ENCODE measurements around the gene HS3ST5. TPM values are rescaled to one million over a fixed set of nuclear protein-coding genes. Genes with fewer than 3 reads are reported as not detected.

Gene HS3ST5
- total and polyA plus RNA-seq, 4 donors = 0.02 to 0.18 (median 0.04) TPM; not detected in 1

GRCh38 chr6:114280239-114280982 lies 62.4 kb downstream of the HS3ST5 start:
- H3K4me3 ChIP-seq = no peak overlapping the region
- no peak for ATAC-seq (ENCODE audit: insufficient read depth, low FRiP score)

GRCh38 chr6:114277220-114277619 lies 65.6 kb downstream of the HS3ST5 start:
- no peak for DNase-seq
- no peak overlapping the region for H3K9ac ChIP-seq (ENCODE audit: insufficient read depth in 1 of 2, low read length in 2 of 2)
- no peak for ATAC-seq (ENCODE audit: insufficient read depth, low FRiP score)
- TF ChIP-seq CTCF (IDR thresholded peaks at IDR 0.05; ENCODE audit: control extremely low read depth, extremely low read depth) = no peak
- H3K27ac ChIP-seq (ENCODE audit: low read depth in 1 of 2, low read length in 1 of 2) = no peak overlapping the region
- H3K4me3 ChIP-seq = no peak overlapping the region
- no peaks in the 10 kb centered on the region for H3K9me3 ChIP-seq (ENCODE audit: control insufficient read depth in 4 of 4, insufficient read depth in 3 of 4, low read length in 3 of 4)
- H3K27me3 ChIP-seq (ENCODE audit: control insufficient read depth in 3 of 3, insufficient read depth in 3 of 3, low read length in 2 of 3) = no peaks in the 10 kb centered on the region
- no peaks in the 10 kb centered on the region for H3K36me3 ChIP-seq (ENCODE audit: control insufficient read depth in 4 of 4, insufficient read depth in 4 of 4, low read length in 4 of 4)
- H3K4me1 ChIP-seq (ENCODE audit: control insufficient read depth in 5 of 5, insufficient read depth in 5 of 5, low read length in 5 of 5) = no peaks in the 10 kb centered on the region
- 56 to 58% methylated on average over 2 of the region's 2 CpGs for WGBS, 2 donors

More at GRCh38 chr6:114280239-114280982, 62.4 kb downstream of the HS3ST5 start:
- H3K9ac ChIP-seq (ENCODE audit: insufficient read depth in 1 of 2, low read length in 2 of 2) = no peak overlapping the region
- H3K4me1 ChIP-seq (ENCODE audit: control insufficient read depth in 5 of 5, insufficient read depth in 5 of 5, low read length in 5 of 5) = no peaks in the 10 kb centered on the region
- H3K36me3 ChIP-seq (ENCODE audit: control insufficient read depth in 4 of 4, insufficient read depth in 4 of 4, low read length in 4 of 4) = no peaks in the 10 kb centered on the region
- H3K27me3 ChIP-seq (ENCODE audit: control insufficient read depth in 3 of 3, insufficient read depth in 3 of 3, low read length in 2 of 3) = no peaks in the 10 kb centered on the region
- no peaks in the 10 kb centered on the region for H3K9me3 ChIP-seq (ENCODE audit: control insufficient read depth in 4 of 4, insufficient read depth in 3 of 4, low read length in 3 of 4)
- no peak for DNase-seq
- TF ChIP-seq CTCF (IDR thresholded peaks at IDR 0.05; ENCODE audit: control extremely low read depth, extremely low read depth) = no peak
- WGBS, 2 donors = 88 to 93% methylated on average over 7 of the region's 7 CpGs
- no peak overlapping the region for H3K27ac ChIP-seq (ENCODE audit: low read depth in 1 of 2, low read length in 1 of 2)

GRCh38 chr6:114276783-114277182 lies 66.0 kb downstream of the HS3ST5 start:
- Histone ChIP-seq H3K9ac (ENCODE audit: insufficient read depth in 1 of 2, low read length in 2 of 2) (no peak overlapping the region), H3K4me3 (no peak overlapping the region), H3K27ac (ENCODE audit: low read depth in 1 of 2, low read length in 1 of 2) (no peak overlapping the region), H3K4me1 (ENCODE audit: control insufficient read depth in 5 of 5, insufficient read depth in 5 of 5, low read length in 5 of 5) (no peaks in the 10 kb centered on the region), H3K9me3 (ENCODE audit: control insufficient read depth in 4 of 4, insufficient read depth in 3 of 4, low read length in 3 of 4) (no peaks in the 10 kb centered on the region), H3K36me3 (ENCODE audit: control insufficient read depth in 4 of 4, insufficient read depth in 4 of 4, low read length in 4 of 4) (no peaks in the 10 kb centered on the region), H3K27me3 (ENCODE audit: control insufficient read depth in 3 of 3, insufficient read depth in 3 of 3, low read length in 2 of 3) (no peaks in the 10 kb centered on the region)
- TF ChIP-seq CTCF (IDR thresholded peaks at IDR 0.05; ENCODE audit: control extremely low read depth, extremely low read depth) = no peak
- WGBS, 2 donors = 29 to 41% methylated on average over 2 of the region's 2 CpGs
- ATAC-seq (ENCODE audit: insufficient read depth, low FRiP score) (no peak), DNase-seq (peak in 1 of 3 donors; percentile 2)
